SKM-1 (cell line): ENCODE results near the gene ZNF280B.

ENCODE experiments used
- DNase-seq: peaks from one replicate; lab custom pipeline; 2025; ENCODE audit not compliant: unreplicated experiment; lab: John Stamatoyannopoulos, UW

Gene ZNF280B

DNA sequence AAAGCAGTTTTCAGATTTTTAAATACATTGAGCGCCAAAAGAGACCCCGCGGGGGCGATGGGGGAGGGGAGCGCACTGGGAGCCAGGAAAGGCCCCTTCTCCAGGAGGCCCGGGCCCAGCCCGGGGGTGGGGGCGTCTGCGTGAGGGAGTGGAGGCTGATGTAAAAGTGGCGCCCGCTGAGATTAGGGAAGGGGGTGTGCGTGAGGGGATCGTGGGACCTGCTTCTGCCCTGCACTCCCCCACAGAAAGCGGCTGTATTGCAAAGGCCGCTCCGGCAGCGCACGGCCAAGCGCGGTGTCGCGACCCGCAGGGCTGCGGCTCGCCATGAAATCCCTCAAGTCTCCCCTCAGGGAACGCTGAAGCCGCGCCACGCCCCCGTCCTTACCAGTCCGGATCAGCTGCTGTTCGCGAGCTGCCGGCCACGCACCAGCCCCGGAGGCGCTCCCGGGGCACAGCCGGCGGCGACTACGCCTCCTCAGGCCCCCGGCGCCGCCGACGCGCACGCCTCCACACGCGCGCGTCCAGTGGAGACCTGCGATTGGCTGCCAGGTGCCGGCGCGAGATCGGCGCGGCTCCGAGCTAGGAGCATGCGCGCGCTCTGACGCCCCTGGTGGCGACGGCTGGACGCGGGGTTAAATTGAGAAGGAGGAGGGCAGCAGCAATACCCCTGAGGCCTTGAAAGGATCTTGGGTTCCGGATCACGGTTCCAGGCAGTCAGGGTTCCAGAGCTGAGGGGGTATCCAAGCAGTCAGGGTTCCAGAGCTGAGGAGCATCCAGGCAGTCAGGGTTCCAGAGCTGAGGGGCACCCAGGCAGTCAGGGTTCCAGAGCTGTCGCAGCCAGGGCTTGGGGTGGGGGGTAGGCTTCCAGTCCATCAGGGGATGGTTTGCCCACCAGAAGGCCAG lies at the start of gene ZNF280B:
TSS of gene ZNF280B (minus strand) at position 469 of the 903 bp plus-strand sequence. CDS start 19,344 bp downstream, outside the sequence.
- peak; percentile 74 for DNase-seq

DNA sequence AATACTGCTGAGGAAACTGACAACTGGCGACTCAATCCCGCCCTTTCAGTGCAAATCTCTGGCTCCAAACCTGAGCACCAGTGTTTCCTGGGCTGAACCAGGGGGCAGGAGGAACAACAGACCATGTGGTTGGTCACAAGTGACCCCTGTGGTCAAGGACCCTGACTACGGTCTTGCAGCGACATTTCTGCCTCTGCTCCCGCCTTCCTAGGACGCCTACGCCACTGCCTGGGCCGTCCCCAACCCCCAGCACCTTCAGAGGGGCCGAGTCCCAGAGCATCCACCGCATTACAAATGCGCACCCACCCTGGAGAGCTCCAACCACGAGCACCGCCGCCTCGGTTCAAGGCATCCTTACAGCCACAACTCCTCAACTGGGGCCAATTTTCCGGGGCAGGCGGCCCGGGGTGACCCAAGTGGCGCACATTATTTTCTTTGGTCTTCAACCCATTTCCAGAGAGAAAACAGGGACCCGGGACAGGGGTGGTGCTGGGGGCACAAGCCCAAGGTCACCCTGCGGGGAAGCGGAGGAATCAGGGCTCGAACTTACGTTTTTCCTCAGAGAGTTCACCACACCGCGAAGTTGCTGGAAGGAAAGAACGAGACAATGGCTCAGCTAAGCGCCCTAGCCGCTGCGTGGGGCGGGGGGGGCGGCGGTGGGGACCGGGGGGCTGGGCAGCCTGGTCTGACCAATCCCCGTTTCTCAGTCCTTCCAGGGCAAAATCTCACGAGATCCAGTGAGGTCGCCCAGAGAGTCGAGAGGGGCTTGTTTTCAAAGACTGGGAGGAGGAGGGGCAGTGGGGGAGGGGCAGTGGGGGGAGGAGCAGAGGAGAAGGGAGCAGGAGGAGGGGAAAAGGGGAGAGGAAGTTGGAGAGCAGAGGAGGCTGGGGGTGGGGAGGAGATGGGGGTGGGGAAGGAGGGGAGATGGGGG lies 48.7 kb upstream of the ZNF280B start:
- DNase-seq: no peak

- no peak for DNase-seq
These were observed 48.0 kb upstream of the ZNF280B start for GRCh38 chr22:22556578-22556977.

DNA sequence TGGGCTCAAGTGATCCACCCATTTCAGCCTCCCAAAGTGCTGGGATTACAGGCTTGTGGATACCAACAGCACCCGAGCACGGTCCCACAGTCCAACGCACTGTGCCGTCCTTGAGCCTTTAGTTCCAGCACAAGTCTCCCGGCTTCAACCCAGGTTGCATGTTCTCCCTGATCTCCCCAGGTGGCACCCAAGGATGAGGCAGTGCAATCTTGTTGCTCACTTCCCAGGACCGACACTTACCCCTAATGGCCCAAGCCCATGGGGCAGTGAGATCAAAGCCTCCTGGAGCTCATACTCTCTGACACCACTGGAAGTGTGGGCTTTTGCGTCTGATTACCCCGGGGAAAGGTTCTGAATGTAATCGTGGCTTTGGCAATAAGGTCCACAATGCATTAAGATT lies 47.1 kb upstream of the ZNF280B start:
- DNase-seq: no peak

DNA sequence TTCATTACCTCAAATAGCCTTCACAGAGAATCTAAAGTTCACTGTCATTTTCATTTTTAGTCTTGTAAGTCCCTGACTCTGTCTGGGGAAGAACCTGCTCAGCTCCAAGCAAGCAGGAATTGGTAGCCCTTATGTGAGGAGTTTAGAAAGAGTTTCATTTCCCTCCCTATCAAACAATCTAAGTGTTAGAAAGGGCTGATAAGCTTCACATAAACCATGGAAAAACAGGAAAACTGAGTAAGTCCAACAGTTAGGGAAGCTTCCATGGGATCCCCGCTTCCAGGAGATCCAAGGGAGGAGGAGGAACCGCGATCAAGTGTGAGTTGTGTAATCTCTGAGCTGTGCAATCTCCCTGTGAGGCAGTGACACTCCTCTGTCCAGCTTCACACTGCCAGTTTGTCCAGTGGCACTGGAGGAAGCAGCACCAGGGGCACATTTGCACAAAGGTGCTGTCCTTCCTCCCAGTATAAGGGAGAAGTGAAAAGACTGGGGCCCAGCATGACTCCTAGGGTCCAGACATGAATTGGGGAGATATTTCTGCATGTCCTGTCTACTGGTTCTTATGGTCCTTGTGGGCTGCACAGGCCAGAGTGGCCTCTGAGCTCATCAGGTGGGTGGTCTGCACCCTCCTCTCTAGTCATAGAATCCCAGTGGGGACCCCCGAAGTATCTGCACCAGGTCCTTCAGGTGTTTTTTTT lies 46.2 kb upstream of the ZNF280B start:
- no peak for DNase-seq

GRCh38 chr22:22553735-22554586 lies 45.4 kb upstream of the ZNF280B start:
- no peak for DNase-seq

DNA sequence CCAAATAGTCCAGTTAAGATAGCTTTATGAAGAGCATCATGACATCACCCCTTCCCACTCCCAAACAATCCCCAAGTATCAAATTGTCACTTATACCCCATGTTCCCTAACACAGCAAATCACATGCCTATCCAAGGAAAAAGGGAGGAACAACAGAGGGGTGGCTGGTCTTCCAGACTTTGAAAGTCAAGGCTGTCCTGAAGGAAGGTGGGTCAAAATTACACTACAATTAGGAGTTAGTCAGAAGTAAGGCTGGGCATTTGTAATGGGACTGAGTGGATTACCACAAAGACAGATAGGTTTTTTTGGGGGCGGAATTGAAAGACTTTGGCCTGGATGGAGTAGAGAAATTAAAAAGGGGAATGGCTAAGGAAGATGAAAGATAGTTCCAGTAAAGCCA lies 44.6 kb upstream of the ZNF280B start:
- DNase-seq: no peak

DNA sequence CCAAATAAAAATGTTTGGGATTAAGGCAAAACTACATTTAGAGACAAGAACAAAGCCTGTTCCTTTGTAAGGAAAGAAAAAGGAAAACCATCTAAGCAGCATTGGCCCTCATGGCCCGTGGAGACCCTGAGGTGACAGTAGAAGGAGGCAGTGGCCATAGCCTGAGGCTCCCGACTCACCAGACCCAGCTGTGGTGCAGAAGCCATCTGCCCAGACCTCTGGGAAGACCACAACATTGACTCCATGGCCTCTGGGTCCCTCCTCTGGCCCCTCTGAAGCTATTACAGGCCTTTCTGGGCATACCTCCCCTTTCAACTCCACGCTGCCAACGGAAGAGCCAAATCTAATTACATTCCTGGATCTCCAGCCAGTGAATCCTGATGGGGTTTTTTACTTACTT lies 44.1 kb upstream of the ZNF280B start:
- no peak for DNase-seq

DNA sequence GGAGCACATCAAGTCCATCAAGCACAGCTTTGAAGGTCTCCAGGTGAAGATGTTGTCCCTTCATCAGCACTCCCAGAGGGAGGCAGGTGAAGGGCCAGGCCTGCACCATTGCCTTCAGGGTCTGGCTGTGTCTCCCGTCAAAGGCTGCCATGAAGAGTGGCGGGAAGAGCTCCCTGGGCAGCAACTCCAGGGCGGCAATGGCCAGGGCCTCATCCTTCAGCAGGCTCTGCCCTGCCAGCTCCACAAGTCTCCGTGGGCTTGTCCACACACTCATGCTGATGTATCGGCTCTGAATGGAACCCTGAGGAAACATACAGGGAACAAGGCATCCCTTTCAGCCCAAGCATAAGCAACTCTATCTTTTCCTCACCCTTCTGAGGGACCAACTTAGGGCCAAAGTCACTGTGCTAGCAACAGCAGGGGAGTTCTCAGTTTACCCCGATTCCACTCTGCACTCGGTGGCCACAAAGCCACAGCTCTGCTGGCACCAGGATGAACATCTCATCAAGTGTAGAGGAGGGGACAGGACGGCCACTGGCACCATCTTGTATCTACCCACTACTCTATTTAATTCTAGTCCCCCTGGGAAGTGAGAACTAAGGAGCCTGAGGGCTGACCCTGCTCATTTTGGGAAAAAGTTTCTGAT lies 42.4 kb upstream of the ZNF280B start:
- DNase-seq: no peak

DNA sequence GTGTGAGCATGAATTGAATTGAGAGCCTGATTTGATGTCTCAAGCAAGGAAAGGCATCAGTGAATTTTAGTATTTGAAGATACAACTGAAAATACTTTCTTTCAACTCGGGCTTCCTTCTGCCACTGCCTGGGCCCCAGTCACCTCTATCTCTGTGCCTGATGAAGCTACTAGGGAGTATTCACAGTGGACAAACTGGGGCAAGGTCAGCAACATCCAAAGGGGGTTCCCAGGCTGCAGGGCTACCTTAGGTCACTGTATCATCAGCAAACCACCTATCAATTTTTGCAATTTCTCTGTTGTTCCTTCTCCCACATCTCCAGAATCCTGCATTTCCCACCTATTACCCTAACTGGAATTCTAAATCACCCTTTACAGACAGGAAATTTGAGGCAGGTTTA lies 40.4 kb upstream of the ZNF280B start:
- no peak for DNase-seq

DNA sequence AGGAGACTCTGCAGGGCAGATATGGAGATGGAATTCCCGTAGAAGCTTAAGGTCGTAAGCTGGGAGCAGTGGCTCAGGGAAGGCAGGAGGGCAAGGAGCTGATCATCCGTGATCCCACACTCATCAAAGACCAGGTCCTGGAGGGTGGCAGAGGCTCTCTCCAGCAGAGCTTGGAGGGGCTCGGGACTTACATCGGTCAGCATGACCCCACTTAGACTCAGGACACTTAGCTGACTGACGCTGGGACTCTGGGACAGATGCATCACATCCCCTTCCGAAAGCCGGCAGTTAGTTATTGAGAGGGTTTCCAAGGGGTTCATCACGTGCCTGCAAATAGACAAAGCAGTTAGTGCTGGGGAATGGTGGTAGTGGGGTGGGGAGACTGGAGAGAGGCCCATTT lies 39.8 kb upstream of the ZNF280B start:
- no peak for DNase-seq

- peak; percentile 12 for DNase-seq
These were observed 39.3 kb upstream of the ZNF280B start for GRCh38 chr22:22547692-22548300.

DNA sequence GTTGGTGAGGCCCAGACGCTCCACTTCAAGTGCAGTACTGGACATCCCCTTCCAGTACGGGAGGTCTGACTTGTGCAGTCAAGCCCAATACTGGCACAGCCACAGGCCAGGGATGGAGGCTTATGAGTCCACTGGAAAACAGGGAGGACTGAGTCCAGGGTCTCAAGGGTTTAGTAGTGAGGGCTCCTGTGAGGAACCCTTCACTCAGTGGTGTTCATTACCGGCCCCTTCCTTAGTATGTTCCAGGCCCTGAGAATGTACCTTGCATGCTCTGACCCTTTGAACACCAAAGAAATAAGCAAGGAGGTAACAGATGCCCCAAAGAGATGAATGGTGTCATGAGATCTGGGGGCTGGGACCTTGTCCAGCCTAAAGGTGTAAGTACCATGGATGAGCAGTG lies 38.7 kb upstream of the ZNF280B start:
- DNase-seq: no peak

DNA sequence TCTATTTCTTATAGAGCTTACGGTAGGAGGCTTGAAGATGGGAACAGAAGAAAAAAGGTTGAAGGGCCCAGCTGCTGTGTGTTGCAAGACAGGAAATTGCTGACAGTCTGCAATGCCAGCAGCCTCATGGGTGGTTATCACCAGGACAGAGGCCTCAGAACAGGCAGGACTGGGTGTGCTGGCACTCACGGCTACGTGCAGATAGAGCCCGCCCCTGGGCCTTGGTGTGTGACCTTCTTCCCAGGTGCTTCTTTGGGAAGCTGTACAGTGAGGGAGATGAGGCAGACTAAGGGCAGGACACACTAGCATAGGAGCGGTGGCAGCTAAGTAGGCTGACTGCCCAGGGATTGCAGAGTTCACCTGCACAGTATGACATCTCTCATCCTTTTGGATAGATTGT lies 37.9 kb upstream of the ZNF280B start:
- peak; percentile 56 for DNase-seq

DNA sequence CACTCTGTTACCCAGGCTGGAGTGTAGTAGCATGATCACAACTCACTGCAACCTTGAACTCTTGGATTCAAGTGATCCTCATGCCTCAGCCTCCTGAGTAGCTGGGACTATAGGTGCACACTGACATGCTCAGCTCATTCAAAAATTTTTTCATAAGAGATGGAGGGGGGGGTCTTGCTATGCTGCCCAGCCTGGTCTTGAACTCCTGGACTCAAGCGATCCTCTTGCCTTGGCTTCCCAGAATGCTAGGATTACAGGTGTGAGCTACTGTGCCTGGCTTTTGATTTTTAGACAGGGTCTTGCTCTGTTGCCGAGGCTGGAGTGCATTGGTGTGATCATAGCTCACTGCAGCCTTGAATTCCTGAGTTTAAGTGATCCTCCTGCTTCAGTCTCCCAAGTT lies 36.5 kb upstream of the ZNF280B start:
- no peak for DNase-seq

- DNase-seq: no peak
These were observed 29.9 kb upstream of the ZNF280B start for GRCh38 chr22:22538226-22538989.

DNA sequence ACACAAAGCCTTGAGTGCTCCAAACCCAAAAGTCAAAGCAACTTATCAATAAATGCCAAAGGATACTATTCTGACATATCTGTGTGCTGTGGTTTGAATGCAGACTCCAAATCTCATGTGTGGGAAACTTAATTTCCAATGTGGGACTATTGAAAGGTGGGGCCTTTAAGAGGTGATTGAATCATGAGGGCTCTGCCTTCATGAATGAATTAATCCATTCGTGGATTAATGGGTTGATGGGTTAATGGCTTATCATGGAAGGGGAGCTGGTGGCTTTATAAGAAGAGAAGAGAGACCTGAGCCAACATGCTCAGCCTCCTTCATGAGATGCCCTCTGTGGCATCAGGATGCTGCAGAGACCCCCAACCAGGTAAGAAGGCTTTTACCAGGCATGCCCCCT lies 28.4 kb upstream of the ZNF280B start:
- no peak for DNase-seq

DNA sequence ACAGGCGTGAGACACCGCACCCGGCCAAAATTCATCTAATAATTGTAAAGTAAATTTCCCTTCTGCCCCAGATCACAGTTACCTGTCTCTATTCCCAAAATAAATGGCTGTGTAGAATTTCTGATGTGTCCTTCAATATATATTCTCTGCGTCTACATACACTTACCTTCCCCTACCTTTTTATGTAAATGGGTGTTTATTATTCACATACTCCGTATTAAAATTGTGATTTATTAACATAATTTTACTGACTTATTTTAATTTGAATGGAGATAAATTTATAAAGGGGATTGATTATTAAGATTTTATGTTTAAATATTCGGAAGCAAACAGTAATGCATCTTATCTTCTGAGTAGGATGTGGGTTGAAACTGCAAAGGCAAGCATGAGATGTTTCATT lies 28.0 kb upstream of the ZNF280B start:
- no peak for DNase-seq

DNA sequence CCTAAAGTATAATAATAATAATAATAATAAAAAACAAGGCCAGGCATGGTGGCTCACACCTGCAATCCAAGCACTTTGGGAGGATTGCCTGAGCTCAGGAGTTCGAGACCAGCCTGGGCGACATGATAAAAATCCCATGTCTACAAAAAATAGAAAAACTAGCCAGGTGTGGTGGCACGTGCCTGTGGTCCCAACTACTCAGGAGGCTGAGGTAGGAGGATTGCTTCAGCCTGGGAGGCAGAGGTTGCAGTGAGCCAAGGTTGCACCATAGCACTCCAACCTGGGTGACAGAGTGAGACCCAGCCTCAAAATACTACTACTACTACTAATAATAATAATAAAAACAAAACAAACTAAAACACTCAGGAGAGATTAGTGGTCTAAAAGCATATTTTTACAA lies 27.1 kb upstream of the ZNF280B start:
- no peak for DNase-seq
